ENCODE results near the gene CFL1. TPM values are rescaled to one million over a fixed set of nuclear protein-coding genes. Genes with fewer than 3 reads are reported as not detected.

CFL1 gene
- total and polyA plus RNA-seq, 10 of the 15 experiments (the other 5 are each of a cell fraction or from before 2014, with no cell fraction given): 164 to 2,994 (median 1,500) TPM

DNA sequence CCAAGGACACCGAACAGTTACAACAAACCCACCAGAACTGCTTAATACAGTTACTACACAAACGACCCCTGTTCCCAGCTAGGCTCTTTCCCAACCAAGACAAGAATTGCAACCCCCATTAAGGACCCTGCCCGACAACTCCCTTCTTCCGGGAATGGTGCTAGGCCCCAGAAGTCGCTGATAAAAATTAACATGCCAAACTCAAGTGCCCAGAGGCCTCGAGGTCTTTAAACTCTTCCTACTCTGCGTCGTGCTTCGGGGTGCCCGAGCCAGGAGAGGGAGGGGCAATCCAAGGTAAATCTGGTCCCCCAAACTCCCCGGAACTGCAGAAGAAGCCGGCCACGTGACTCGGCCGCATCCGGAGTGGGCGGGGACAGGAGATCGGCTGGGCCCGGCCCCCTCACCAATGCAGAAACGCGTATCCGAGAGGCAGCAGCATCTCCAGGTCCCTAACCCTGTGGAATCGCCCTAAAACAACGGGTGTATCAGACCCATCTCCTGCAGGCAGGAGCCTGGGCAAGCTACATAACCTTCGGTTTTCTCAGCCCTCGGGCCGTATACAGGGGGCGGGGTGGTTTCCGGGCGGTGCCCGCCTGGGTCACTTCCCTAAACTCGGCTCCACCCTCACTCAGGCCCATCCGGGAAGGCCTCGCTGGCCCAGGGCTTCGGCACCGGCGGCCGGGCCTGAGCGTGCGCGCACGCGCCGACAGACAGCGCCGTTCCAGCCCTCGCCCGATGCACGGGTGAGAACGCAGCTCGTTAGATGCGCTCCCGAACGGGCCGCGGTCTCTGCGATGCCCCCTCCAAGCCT is 1.1 kb downstream of the CFL1 start (continued):
- TF ChIP-seq, protein P1, sequence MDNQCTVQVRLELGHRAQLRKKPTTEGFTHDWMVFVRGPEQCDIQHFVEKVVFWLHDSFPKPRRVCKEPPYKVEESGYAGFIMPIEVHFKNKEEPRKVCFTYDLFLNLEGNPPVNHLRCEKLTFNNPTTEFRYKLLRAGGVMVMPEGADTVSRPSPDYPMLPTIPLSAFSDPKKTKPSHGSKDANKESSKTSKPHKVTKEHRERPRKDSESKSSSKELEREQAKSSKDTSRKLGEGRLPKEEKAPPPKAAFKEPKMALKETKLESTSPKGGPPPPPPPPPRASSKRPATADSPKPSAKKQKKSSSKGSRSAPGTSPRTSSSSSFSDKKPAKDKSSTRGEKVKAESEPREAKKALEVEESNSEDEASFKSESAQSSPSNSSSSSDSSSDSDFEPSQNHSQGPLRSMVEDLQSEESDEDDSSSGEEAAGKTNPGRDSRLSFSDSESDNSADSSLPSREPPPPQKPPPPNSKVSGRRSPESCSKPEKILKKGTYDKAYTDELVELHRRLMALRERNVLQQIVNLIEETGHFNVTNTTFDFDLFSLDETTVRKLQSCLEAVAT (IDR thresholded peaks at IDR 0.05): 0 out of 2 replicates have a peak, but pooled peaks have one; percentile 51
- TF ChIP-seq NFYA (IDR thresholded peaks at IDR 0.05; ENCODE audit: borderline replicate concordance, low read depth, low read length): no peak
- no peak for TF ChIP-seq CREB1 (IDR thresholded peaks at IDR 0.05; ENCODE audit: low read depth)
- TF ChIP-seq, protein P2, sequence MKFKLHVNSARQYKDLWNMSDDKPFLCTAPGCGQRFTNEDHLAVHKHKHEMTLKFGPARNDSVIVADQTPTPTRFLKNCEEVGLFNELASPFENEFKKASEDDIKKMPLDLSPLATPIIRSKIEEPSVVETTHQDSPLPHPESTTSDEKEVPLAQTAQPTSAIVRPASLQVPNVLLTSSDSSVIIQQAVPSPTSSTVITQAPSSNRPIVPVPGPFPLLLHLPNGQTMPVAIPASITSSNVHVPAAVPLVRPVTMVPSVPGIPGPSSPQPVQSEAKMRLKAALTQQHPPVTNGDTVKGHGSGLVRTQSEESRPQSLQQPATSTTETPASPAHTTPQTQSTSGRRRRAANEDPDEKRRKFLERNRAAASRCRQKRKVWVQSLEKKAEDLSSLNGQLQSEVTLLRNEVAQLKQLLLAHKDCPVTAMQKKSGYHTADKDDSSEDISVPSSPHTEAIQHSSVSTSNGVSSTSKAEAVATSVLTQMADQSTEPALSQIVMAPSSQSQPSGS (IDR thresholded peaks at IDR 0.05; ENCODE audit: low read length): no peak
- TF ChIP-seq, protein P3, sequence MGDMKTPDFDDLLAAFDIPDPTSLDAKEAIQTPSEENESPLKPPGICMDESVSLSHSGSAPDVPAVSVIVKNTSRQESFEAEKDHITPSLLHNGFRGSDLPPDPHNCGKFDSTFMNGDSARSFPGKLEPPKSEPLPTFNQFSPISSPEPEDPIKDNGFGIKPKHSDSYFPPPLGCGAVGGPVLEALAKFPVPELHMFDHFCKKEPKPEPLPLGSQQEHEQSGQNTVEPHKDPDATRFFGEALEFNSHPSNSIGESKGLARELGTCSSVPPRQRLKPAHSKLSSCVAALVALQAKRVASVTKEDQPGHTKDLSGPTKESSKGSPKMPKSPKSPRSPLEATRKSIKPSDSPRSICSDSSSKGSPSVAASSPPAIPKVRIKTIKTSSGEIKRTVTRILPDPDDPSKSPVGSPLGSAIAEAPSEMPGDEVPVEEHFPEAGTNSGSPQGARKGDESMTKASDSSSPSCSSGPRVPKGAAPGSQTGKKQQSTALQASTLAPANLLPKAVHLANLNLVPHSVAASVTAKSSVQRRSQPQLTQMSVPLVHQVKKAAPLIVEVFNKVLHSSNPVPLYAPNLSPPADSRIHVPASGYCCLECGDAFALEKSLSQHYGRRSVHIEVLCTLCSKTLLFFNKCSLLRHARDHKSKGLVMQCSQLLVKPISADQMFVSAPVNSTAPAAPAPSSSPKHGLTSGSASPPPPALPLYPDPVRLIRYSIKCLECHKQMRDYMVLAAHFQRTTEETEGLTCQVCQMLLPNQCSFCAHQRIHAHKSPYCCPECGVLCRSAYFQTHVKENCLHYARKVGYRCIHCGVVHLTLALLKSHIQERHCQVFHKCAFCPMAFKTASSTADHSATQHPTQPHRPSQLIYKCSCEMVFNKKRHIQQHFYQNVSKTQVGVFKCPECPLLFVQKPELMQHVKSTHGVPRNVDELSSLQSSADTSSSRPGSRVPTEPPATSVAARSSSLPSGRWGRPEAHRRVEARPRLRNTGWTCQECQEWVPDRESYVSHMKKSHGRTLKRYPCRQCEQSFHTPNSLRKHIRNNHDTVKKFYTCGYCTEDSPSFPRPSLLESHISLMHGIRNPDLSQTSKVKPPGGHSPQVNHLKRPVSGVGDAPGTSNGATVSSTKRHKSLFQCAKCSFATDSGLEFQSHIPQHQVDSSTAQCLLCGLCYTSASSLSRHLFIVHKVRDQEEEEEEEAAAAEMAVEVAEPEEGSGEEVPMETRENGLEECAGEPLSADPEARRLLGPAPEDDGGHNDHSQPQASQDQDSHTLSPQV (IDR thresholded peaks at IDR 0.05): no peak
- TF ChIP-seq SUZ12 (IDR thresholded peaks at IDR 0.05; ENCODE audit: unreplicated experiment): no peak
- TF ChIP-seq RB1 (IDR thresholded peaks at IDR 0.05; ENCODE audit: borderline replicate concordance): no peak
- no peak for TF ChIP-seq BACH1 (IDR thresholded peaks at IDR 0.05; ENCODE audit: borderline replicate concordance)
- peak; percentile 90; the same call in 1 of the 2 replicates for TF ChIP-seq SIN3A (IDR thresholded peaks at IDR 0.05; ENCODE audit: low read depth, low read length)
- 0 out of 2 replicates have a peak, but pooled peaks have one; percentile 49 for TF ChIP-seq TAF1 (IDR thresholded peaks at IDR 0.05; ENCODE audit: borderline replicate concordance, low read depth, low read length)
- no peak for TF ChIP-seq SUPT20H (IDR thresholded peaks at IDR 0.05; ENCODE audit: borderline replicate concordance, control insufficient read depth, low read depth, low read length)
- TF ChIP-seq MEF2A (IDR thresholded peaks at IDR 0.05; ENCODE audit: insufficient read depth, low read depth, low read length): no peak
- TF ChIP-seq EZH2 (IDR thresholded peaks at IDR 0.05; ENCODE audit: borderline replicate concordance, control insufficient read depth, low read depth, low read length): no peak
- TF ChIP-seq, protein P4, sequence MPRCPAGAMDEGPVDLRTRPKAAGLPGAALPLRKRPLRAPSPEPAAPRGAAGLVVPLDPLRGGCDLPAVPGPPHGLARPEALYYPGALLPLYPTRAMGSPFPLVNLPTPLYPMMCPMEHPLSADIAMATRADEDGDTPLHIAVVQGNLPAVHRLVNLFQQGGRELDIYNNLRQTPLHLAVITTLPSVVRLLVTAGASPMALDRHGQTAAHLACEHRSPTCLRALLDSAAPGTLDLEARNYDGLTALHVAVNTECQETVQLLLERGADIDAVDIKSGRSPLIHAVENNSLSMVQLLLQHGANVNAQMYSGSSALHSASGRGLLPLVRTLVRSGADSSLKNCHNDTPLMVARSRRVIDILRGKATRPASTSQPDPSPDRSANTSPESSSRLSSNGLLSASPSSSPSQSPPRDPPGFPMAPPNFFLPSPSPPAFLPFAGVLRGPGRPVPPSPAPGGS (IDR thresholded peaks at IDR 0.05; ENCODE audit: borderline replicate concordance, insufficient read depth, low read depth, low read length, poor library complexity, severe bottlenecking): peak; percentile 30
- peak; percentile 24; the same call in 1 of the 2 replicates for TF ChIP-seq CBFB (IDR thresholded peaks at IDR 0.05; ENCODE audit: low read depth)
- TF ChIP-seq MTA3 (IDR thresholded peaks at IDR 0.05; ENCODE audit: borderline replicate concordance, low read length): no peak
- no peak for TF ChIP-seq TARDBP (IDR thresholded peaks at IDR 0.05; ENCODE audit: borderline replicate concordance)
- TF ChIP-seq NFXL1 (IDR thresholded peaks at IDR 0.05; ENCODE audit: borderline replicate concordance): no peak

All from GM12878 (cell line).